Chondrocyte (in vitro differentiated cells): Measurements from ENCODE around the gene COX10. TPM values are rescaled to one million over a fixed set of nuclear protein-coding genes. Genes with fewer than 3 reads are reported as not detected.
A peak's percentile ranks its signal among the peaks of the same experiment; 100 is the strongest.
"Not testable (repeated sequence)": the region's sequence is repeated elsewhere in the genome, so short reads cannot be mapped to it uniquely, and the experiment has no call there.

Experiments
- DNase-seq: peaks from one replicate; pipeline ENCODE4 v3.0.0; 2021; ENCODE audit warnings: mixed read lengths, low spot score
- H3K27ac Mint-ChIP-seq: one replicate; pipeline ENCODE4 v1.8.0; 2021; ENCODE audit warnings: mild to moderate bottlenecking, moderate library complexity, mixed read lengths; ENCODE audit not compliant: unreplicated experiment
- H3K27me3 Mint-ChIP-seq: 2 replicates; pipeline ENCODE4 v1.8.0; 2021; ENCODE audit warnings: low read depth, mixed read lengths
- H3K36me3 Mint-ChIP-seq: 2 replicates; pipeline ENCODE4 v1.8.0; 2021; ENCODE audit warnings: low read depth, mixed read lengths
- H3K4me1 Mint-ChIP-seq: 2 replicates; pipeline ENCODE4 v1.8.0; 2021; ENCODE audit warnings: low read depth, mild to moderate bottlenecking, mixed read lengths
- H3K4me3 Mint-ChIP-seq: one replicate; pipeline ENCODE4 v1.8.0; 2021; ENCODE audit warnings: mild to moderate bottlenecking, moderate library complexity, mixed read lengths; ENCODE audit not compliant: unreplicated experiment
- H3K9me3 Mint-ChIP-seq: 2 replicates; pipeline ENCODE4 v1.8.0; 2021; ENCODE audit warnings: low read depth, mixed read lengths
- CTCF ChIP-seq: fragments of 200-600 bp; sonication (generic); IDR thresholded peaks from 2 replicates; pipeline ENCODE4 v1.5.0; 2021; ENCODE audit warnings: antibody characterized with exemption, mild to moderate bottlenecking, moderate library complexity
- total RNA-seq: library from RNA; stranded (reverse); gene quantifications from 3 replicates; pipeline ENCODE4 v1.2.1, GENCODE V29; 2021

Gene COX10
- total RNA-seq, 1 donor from 2014 or later = 12.6 TPM

- H3K4me1 Mint-ChIP-seq = peaks cover 17% of the 10 kb centered on the region
- no peak overlapping the region for H3K27ac Mint-ChIP-seq
- peaks cover 2% of the 10 kb centered on the region for H3K36me3 Mint-ChIP-seq
- no peak for TF ChIP-seq CTCF
- DNase-seq = no peak
- no peak overlapping the region for H3K4me3 Mint-ChIP-seq
- H3K9me3 Mint-ChIP-seq = peaks cover 3% of the 10 kb centered on the region
- no peaks in the 10 kb centered on the region for H3K27me3 Mint-ChIP-seq
Observed at GRCh38 chr17:14222611-14223010, 153.3 kb downstream of the COX10 start.

DNA sequence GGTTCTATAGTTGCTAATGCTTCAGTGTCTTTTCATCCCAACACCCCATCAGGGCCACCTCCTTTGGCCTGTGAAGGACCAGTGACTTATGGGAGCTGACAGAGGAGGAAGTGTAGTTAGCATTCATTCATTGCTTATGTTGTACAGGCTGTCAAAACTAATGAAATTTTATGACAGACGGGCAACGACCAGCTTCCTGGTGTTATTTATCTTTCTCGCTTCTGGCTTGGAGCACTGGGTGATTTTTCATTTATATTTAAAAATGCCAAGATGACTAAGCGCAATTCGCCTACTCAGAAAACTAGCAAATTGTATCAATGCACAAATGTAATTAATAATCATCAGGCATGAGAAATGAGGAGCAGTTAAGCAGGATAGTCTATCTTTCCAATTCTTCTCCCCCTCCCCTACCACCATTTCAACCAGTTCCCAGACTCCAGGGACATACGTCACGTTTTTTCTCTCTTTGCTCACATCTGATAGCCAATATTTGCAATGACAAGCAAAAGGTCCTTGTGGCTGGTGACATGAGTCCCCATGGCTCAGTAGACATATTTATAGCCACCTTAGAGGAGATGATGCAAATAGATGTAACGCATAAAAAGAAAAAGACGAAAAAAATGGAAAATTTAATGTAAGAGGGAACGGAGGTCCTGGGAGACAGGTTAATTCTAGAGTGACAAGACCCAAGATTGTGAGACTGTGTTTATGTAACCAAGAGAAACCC, 156.1 kb downstream of the COX10 start:
- Mint-ChIP-seq H3K4me3 (no peak overlapping the region), H3K9me3 (peaks cover 4% of the 10 kb centered on the region), H3K27ac (peak overlapping the region; percentile 55), H3K27me3 (no peaks in the 10 kb centered on the region), H3K4me1 (peaks cover 33% of the 10 kb centered on the region), H3K36me3 (peaks cover 2% of the 10 kb centered on the region)
- TF ChIP-seq CTCF = no peak
- no peak for DNase-seq

DNA sequence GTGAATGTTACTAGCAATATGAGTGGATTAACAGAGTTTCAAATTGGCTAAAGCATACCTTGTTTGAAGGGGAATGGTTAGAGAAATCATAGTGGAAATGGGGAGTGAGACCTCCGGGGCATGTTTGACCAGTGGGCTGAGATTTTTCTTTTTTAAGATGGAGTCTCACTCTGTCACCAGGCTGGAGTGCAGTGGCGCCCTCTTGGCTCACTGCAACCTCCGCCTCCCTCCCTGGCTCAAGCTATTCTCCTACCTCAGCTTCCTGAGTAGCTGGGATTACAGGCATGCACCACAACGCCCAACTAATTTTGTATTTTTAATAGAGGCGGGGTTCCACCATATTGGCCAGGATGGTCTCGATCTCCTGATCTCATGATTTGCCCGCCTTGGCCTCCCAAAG, 157.7 kb downstream of the COX10 start:
- no peak for TF ChIP-seq CTCF
- H3K9me3 Mint-ChIP-seq = peaks cover 4% of the 10 kb centered on the region

GRCh38 chr17:14228903-14229302, 159.6 kb downstream of the COX10 start:
- no peak for TF ChIP-seq CTCF
- H3K27me3 Mint-ChIP-seq = no peaks in the 10 kb centered on the region
- peaks cover 38% of the 10 kb centered on the region for H3K4me1 Mint-ChIP-seq
- H3K36me3 Mint-ChIP-seq = peaks cover 2% of the 10 kb centered on the region
- no peak for DNase-seq
- peak overlapping the region; percentile 9 for H3K27ac Mint-ChIP-seq
- peaks cover 4% of the 10 kb centered on the region for H3K9me3 Mint-ChIP-seq
- no peak overlapping the region for H3K4me3 Mint-ChIP-seq

More for the DNA sequence above, 157.7 kb downstream of the COX10 start:
- peaks cover 2% of the 10 kb centered on the region for H3K36me3 Mint-ChIP-seq
- no peak overlapping the region for H3K4me3 Mint-ChIP-seq
- no peak for DNase-seq
- H3K27me3 Mint-ChIP-seq = no peaks in the 10 kb centered on the region
- H3K4me1 Mint-ChIP-seq = peaks cover 38% of the 10 kb centered on the region
- H3K27ac Mint-ChIP-seq = no peak overlapping the region

DNA sequence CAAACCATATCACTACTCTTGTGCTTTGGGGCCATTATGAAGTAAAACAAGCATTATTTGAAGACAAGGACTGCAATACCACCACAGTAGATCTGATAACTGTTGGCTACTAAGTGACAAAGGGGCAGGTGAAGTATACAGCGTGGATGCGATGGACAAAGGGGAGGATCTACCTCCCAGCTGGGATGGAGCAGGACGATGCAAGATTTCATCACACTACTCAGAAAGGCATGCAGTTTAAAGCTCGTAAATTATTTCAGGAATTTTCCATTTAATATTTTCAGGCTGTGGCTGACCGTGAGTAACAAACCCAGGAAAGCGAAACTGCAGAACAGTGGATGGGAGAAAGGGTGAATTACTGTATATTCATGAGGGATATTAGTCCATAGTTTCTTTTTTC, 161.9 kb downstream of the COX10 start:
- H3K4me1 Mint-ChIP-seq = peaks cover 23% of the 10 kb centered on the region
- H3K36me3 Mint-ChIP-seq, H3K9me3 Mint-ChIP-seq, H3K27me3 Mint-ChIP-seq, DNase-seq: not testable (repeated sequence)
- H3K27ac Mint-ChIP-seq = peak overlapping the region; percentile 93
- peak overlapping the region; percentile 43 for H3K4me3 Mint-ChIP-seq

DNA sequence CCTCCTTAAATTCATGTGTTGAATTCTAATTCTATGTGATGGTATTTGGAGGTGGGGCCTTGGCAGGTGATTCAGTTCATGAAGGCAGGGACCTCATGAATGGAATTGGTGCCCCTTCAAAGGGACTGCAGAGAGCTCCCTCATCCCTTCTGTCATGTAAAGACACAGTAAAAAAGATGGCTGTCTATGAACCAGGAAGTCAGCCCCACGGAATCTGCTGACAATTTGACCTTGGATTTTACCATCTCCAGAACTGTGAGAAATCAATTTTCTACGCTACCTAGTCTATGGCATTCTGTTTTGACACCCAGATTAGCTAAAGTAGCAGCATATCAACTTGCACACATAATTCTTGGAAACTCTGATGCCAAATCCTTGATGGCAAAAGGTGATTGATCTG, 165.7 kb downstream of the COX10 start:
- not testable (repeated sequence) for H3K9me3 Mint-ChIP-seq, H3K36me3 Mint-ChIP-seq, DNase-seq

DNA sequence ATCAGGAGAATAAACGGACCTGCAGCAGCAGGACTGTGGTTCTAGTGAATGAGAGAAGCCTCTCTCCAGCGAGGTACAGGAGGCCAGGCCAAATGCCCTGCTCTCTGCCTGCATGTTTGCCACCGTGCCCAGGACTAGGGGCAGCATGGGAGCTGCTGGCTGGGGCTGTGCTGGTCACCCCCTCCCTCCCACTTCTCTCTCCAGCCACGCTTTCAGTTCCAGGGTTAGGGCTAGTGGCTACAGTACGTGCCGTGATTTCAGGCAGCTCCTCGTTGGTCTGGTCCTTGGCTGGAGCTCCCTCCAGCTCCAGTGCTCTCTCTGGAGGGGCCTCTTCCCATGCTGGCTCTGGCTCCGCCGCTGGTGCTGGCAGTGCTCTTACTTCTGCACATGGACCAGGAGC, 166.7 kb downstream of the COX10 start:
- not testable (repeated sequence) for H3K9me3 Mint-ChIP-seq, H3K27me3 Mint-ChIP-seq, H3K27ac Mint-ChIP-seq, DNase-seq, H3K36me3 Mint-ChIP-seq, H3K4me1 Mint-ChIP-seq, H3K4me3 Mint-ChIP-seq

More for the DNA sequence above, 165.7 kb downstream of the COX10 start:
- not testable (repeated sequence) for H3K4me1 Mint-ChIP-seq, H3K27me3 Mint-ChIP-seq, H3K4me3 Mint-ChIP-seq, H3K27ac Mint-ChIP-seq

DNA sequence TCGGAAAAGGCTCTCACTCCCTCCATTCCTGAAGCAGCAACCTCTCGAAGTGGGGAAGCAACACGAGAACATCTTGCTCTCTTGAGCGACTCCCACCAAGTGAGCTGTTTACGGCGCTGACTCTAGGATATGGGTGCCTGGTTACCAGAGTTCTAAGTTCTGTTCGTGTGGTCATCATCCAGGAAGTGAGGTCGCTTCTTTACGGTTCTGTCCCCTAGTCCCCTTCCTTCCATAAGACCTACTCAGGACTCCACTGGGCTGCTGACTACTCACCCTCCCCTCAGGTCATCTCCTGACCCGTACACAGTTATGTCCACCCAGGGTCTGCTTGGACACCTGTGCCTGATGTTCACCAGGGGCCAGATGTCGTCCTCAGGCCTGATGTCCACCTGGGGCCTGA, 167.5 kb downstream of the COX10 start, which contains the start of gene CDRT15:
CDRT15 (minus strand) TSS at position 101 of the 400 bp plus-strand sequence; CDS start at position 72, 29 bp downstream.
- not testable (repeated sequence) for H3K9me3 Mint-ChIP-seq, H3K27me3 Mint-ChIP-seq, H3K36me3 Mint-ChIP-seq, H3K27ac Mint-ChIP-seq, H3K4me3 Mint-ChIP-seq, DNase-seq, H3K4me1 Mint-ChIP-seq

- H3K27ac Mint-ChIP-seq, H3K4me1 Mint-ChIP-seq, H3K9me3 Mint-ChIP-seq, H3K27me3 Mint-ChIP-seq, H3K4me3 Mint-ChIP-seq, H3K36me3 Mint-ChIP-seq, DNase-seq: not testable (repeated sequence)
Observed at GRCh38 chr17:14239271-14239670, 170.0 kb downstream of the COX10 start.
